Sigmoid colon (tissue), 7 donors: ENCODE measurements around the gene CACNA1G. TPM values are rescaled to one million over a fixed set of nuclear protein-coding genes. Genes with fewer than 3 reads are reported as not detected.
A peak's percentile ranks its signal among the peaks of the same experiment; 100 is the strongest.

Experiments used
- DNase-seq: peaks from one replicate; pipeline ENCODE4 v3.0.0-alpha.2; 2019
- H3K27ac ChIP-seq, 4 donors: fragments of 200-600 bp; sonication (generic); one replicate each; pipeline ENCODE4 v1.5.1; 2016 to 2019; ENCODE audit warnings: mild to moderate bottlenecking in 1 of 4
- H3K27me3 ChIP-seq, 3 donors: fragments of 200-600 bp; sonication (generic); one replicate each; pipeline ENCODE4 v1.5.1; 2019; ENCODE audit warnings: mild to moderate bottlenecking in 1 of 3
- H3K36me3 ChIP-seq, 4 donors: fragments of 200-600 bp; sonication (generic); one replicate each; pipeline ENCODE4 v1.5.1; 2016 to 2019
- H3K4me1 ChIP-seq, 4 donors: fragments of 200-600 bp; sonication (generic); one replicate each; pipeline ENCODE4 v1.5.1; 2017 to 2019
- H3K4me3 ChIP-seq, 4 donors: fragments of 200-600 bp; sonication (generic); one replicate each; pipeline ENCODE4 v1.5.1; 2017 to 2019; ENCODE audit warnings: mild to moderate bottlenecking in 2 of 4, moderate library complexity in 1 of 4
- H3K9me3 ChIP-seq, 4 donors: fragments of 200-600 bp in 3 of 4; sonication (generic) in 3 of 4; one replicate each; pipeline versions ENCODE4 v1.5.1 to v1.6.1; 2013 to 2019
- CTCF ChIP-seq, 4 experiments: fragments of 450-650 bp in 3 of 4; fragments of 200-600 bp in 1 of 4; IDR thresholded peaks; one replicate each; pipeline ENCODE4 v1.5.1; 2016 to 2019; ENCODE audit warnings: antibody characterized with exemption in 4 of 4, mild to moderate bottlenecking in 3 of 4, moderate library complexity in 2 of 4
- EP300 ChIP-seq, 4 donors: sonication (generic); formaldehyde crosslinking; IDR thresholded peaks; one replicate each; pipeline ENCODE4 v1.6.1; 2017; ENCODE audit warnings: antibody characterized with exemption in 4 of 4
- POLR2A ChIP-seq, 2 donors: fragments of 450-650 bp; IDR thresholded peaks; one replicate each; pipeline ENCODE4 v1.6.1; 2016; ENCODE audit warnings: antibody characterized with exemption in 2 of 2, mild to moderate bottlenecking in 2 of 2, moderate library complexity in 2 of 2
- POLR2AphosphoS5 ChIP-seq, 4 donors: sonication (generic); formaldehyde crosslinking; IDR thresholded peaks; one replicate each; pipeline ENCODE4 v1.6.1; 2017; ENCODE audit warnings: antibody characterized with exemption in 4 of 4
- WGBS, 2 donors: extraction: QIAGEN DNeasy Blood & Tissue Kit; methylation state at CpG; one replicate each; pipeline ENCODE4 v1.1.7; 2013; 5-methylcytosine and 5-hydroxymethylcytosine counted together
- intact Hi-C: fragments of 100-400 bp; cut with DNase I; formaldehyde crosslinking; loops from one replicate; pipeline ENCODE4 v1.15.1; 2023
- polyA plus RNA-seq, 3 donors: library from polyadenylated mRNA; stranded (reverse); fragments of 200-250 nt; gene quantifications; one replicate each; pipeline ENCODE4 v1.2.3, GENCODE V29; 2013
- total RNA-seq, 4 donors: library from RNA; depleted of rRNA; stranded (reverse); fragments of >200 nt; gene quantifications; one replicate each; pipeline ENCODE4 v1.1.0, GENCODE V29; 2016
- donor health status: healthy with polysubstance abuse.
- donor health status: Bipolar disorder and iron deficiency.
- donor health status: healthy.

CACNA1G gene
- total and polyA plus RNA-seq, 7 donors = under 0.01 to 1.4 (median 0.34) TPM; not detected in 1

GRCh38 chr17:50546701-50547034, 13.8 kb upstream of the CACNA1G start:
- Histone ChIP-seq H3K36me3 (peaks cover 0 to 23% (median 4%) of the 10 kb centered on the region in 4 donors), H3K27ac (peak overlapping the region; percentile 82 to 88 (median 84)), H3K4me1 (peaks cover 0 to 36% (median 24%) of the 10 kb centered on the region in 4 donors), H3K27me3 (no peaks in the 10 kb centered on the region), H3K9me3 (no peaks in the 10 kb centered on the region), H3K4me3 (peak overlapping the region; percentile 39 to 75 (median 64))
- DNase-seq = no peak
- intact Hi-C loops = loop anchor here (1.0 to 10.0 kb wide), 6 partner anchors 80 to 608 kb away; partner anchors contain the start of gene NME1
- TF ChIP-seq EP300 (IDR thresholded peaks at IDR 0.05) (no peak), CTCF (IDR thresholded peaks at IDR 0.05) (no peak), POLR2AphosphoS5 (IDR thresholded peaks at IDR 0.05) (no peak), POLR2A (IDR thresholded peaks at IDR 0.05) (no peak)
- 48 to 49% methylated on average over 4 of the region's 4 CpGs for WGBS, 2 donors

GRCh38 chr17:50547035-50547735, 13.3 kb upstream of the CACNA1G start, which contains the start of gene SPATA20:
TSS of gene SPATA20 (plus strand) at chr17:50547174. CDS start at chr17:50547209, 35 bp downstream.
- H3K4me1 ChIP-seq = peaks cover 0 to 35% (median 23%) of the 10 kb centered on the region in 4 donors
- peak within 1 kb of the TSS; percentile 39 to 75 (median 64) for H3K4me3 ChIP-seq
- intact Hi-C loops = loop anchor here (1.0 to 10.0 kb wide), 6 partner anchors 79 to 608 kb away; partner anchors contain the start of gene NME1
- DNase-seq = peak; percentile 97
- no peaks in the 10 kb centered on the region for H3K27me3 ChIP-seq
- no peaks in the 10 kb centered on the region for H3K9me3 ChIP-seq
- TF ChIP-seq POLR2A (IDR thresholded peaks at IDR 0.05) (peak; percentile 11 to 27), EP300 (IDR thresholded peaks at IDR 0.05) (no peak), POLR2AphosphoS5 (IDR thresholded peaks at IDR 0.05) (peak; percentile 63 to 83 (median 80)), CTCF (IDR thresholded peaks at IDR 0.05) (peak; percentile 96 to 99 (median 98))
- H3K27ac ChIP-seq = peak within 1 kb of the TSS; percentile 82 to 88 (median 84)
- H3K36me3 ChIP-seq = peaks cover 0 to 28% (median 4%) of the 10 kb centered on the region in 4 donors
- WGBS, 2 donors = 1 to 3% methylated on average over 42 of the region's 42 CpGs

- peaks cover 0 to 30% (median 17%) of the 10 kb centered on the region in 4 donors for H3K4me1 ChIP-seq
- H3K4me3 ChIP-seq = peak overlapping the region in 3 of 4 donors; percentile 61 to 75 (median 68)
- H3K27me3 ChIP-seq = no peaks in the 10 kb centered on the region
- H3K36me3 ChIP-seq = peaks cover 0 to 29% (median 4%) of the 10 kb centered on the region in 4 donors
- WGBS, 2 donors = 15 to 68% methylated on average over 5 of the region's 5 CpGs
- no peak for DNase-seq
- H3K9me3 ChIP-seq = no peaks in the 10 kb centered on the region
- TF ChIP-seq POLR2AphosphoS5 (IDR thresholded peaks at IDR 0.05) (no peak), EP300 (IDR thresholded peaks at IDR 0.05) (no peak), POLR2A (IDR thresholded peaks at IDR 0.05) (no peak), CTCF (IDR thresholded peaks at IDR 0.05) (no peak)
- peak overlapping the region in 3 of 4 donors; percentile 82 to 88 (median 86) for H3K27ac ChIP-seq
- intact Hi-C loops = loop anchor here (1.0 to 10.0 kb wide), 6 partner anchors 79 to 607 kb away; partner anchors contain the start of gene NME1
Observed at GRCh38 chr17:50547736-50548083, 12.8 kb upstream of the CACNA1G start.

- no peak overlapping the region for H3K4me3 ChIP-seq
- intact Hi-C loops = loop anchor here (10.0 kb wide), 3 partner anchors 236 to 606 kb away; partner anchors contain the start of gene NME1
- peaks cover 0 to 26% (median 15%) of the 10 kb centered on the region in 4 donors for H3K4me1 ChIP-seq
- no peak for DNase-seq
- peaks cover 0 to 29% (median 4%) of the 10 kb centered on the region in 4 donors for H3K36me3 ChIP-seq
- no peak overlapping the region for H3K27ac ChIP-seq
- WGBS, 2 donors = 86 to 90% methylated on average over 18 of the region's 18 CpGs
- no peaks in the 10 kb centered on the region for H3K27me3 ChIP-seq
- TF ChIP-seq POLR2AphosphoS5 (IDR thresholded peaks at IDR 0.05) (no peak), POLR2A (IDR thresholded peaks at IDR 0.05) (no peak), EP300 (IDR thresholded peaks at IDR 0.05) (no peak), CTCF (IDR thresholded peaks at IDR 0.05) (no peak)
- no peaks in the 10 kb centered on the region for H3K9me3 ChIP-seq
Observed at GRCh38 chr17:50548831-50549230, 11.7 kb upstream of the CACNA1G start.
